NCI-H2196 (cell line): ENCODE measurements around the gene CBLL1.
A peak's percentile ranks its signal among the peaks of the same experiment; 100 is the strongest.

Source experiments
- DNase-seq: peaks from one replicate; lab custom pipeline; 2025; ENCODE audit not compliant: unreplicated experiment; lab: John Stamatoyannopoulos, UW

Gene CBLL1

DNA sequence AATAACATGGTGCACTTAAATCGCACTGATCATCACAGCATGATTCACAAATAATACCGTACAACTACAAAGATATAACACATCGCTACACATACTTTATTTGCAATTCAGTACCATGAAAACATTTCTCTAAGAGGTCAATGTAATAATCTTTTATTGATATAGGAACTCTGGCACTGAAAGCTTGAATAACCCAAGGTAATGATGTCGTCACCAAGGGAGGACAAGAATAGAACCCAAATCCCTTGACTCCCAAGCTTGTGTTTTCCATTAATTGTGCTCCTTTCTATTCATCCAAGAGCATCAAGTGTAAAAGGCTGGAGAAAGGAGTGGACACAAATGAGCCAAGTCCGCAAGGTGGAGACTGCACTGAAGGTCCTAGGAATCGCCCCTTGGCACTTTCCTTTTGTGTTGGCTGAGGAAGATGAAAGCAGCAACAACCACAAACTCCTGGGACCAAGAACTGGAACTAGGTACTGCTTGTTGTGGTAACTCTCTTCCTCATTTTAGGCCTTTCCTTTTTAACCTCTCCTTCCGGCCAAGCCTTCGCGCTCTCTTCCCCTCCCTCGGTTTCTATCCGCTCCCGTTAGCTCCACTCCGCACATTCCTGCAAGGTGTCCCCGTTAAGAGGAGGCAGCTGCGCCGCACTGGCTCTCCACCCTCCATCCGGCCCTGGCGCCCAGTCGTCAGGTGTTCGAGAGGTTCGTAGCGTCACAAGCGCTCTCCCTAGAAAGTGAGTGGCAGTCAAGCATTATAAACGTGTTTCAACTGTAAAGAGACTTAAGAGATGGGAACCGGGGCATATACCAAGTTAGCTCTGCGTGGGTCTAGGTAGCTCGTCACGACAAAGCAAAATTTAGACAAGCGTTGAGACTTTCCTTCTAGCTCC, 1.0 kb upstream of the CBLL1 start:
- DNase-seq = peak; percentile 86

DNA sequence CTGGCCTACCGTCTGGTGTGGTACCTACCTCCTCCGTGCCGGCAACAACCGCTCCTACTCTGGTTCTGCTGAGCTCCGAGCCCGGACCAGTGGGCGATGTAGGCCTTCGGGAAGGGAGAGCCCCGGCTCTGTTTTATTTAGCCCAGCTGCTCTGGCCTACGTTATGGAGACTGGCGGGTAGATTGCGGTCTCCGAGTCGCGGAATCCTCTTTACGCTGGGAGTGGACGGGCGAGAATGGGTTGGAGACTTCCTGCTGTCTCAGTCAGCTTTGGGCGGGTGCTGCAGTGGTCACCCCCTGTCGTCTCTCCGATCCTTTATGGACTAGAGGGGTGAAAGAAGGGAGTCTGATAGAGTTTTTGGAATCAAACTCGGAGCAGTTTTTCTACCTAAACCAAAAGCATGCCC, 406 bp downstream of the CBLL1 start:
- peak; percentile 49 for DNase-seq

DNA sequence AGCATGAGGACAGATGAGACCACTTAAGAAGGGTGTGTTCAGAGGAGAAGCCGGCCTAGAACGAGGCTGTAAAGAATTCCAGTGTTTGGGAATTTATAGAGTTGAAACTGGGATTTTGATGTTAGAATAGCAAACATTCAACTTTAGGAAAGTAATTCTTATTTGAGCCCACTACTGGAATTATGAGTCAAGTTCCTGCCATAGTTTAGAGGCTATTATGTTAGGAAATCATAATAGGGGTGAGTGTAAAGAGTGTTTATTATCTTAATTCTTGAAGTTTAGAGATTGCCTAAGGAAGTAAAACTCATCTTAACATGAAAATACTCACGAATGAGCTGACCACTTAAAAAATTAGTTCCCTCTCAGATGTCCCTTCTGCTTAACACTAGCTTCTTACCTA, 2.1 kb downstream of the CBLL1 start:
- no peak for DNase-seq

DNA sequence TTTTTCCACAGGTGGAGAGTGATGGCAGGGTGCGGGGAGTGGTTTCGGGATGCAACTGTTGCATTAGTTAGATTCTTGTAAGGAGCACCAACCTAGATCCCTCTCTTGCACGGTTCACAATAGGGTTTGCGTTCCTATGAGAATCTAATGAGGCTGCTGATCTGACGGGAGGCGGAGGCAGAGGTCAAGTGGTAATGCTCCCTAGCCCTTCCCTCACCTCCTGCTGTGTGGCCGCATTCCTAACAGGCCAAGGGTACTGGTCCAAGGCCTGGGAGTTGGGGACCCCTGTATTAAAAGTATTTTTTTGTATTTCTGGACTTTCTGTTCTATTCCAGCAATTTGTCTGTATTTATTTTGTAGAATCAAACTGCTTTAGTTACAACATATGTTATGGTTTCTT, 7.2 kb downstream of the CBLL1 start:
- no peak for DNase-seq

DNA sequence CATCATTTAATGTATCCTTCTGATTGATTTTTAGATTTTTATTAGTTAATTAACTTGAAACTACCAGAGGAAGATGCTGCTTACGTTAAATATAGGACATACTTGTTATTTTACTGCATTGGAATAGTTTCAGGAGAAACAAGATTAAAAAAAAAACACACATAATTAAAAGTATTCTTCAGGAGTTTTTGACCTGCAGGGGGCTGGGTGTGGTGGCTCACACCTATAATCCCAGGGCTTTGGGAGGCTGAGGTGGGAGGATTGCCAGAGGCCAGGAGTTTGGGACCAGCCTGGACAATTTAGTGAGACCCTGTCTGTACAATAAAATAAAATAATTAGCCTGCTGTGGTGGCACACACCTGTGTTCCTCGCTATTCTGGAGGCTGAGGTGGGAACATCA, 10.7 kb downstream of the CBLL1 start:
- DNase-seq = no peak

DNA sequence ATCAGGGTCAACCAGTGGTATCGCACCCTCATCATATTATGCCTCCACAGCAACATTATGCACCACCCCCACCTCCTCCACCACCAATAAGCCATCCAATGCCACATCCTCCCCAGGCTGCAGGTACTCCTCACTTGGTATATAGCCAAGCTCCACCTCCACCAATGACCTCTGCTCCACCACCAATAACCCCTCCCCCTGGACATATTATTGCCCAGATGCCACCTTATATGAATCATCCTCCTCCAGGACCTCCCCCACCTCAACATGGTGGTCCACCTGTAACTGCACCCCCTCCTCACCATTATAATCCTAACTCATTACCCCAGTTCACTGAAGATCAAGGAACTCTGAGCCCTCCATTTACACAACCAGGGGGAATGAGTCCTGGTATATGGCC, 14.7 kb downstream of the CBLL1 start:
- DNase-seq = no peak

DNA sequence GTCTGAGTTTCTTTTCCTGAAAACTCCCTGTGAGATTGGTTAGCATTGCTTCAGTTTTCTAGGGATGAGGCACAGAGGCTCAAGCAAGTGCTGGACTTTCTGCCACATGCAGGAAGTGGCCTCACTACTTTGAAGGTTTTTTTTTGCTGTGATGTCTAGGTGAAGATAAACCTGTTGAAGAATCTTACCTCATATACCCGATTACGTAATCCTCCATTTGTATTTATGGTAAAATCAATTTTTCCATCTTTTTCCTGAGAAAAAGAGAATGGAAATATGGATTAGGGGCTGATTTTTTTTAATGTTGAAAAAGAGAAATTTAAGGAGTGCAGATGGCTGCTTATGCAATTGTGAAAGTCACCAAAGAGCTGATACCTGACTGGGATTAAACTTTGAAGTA, 23.4 kb downstream of the CBLL1 start:
- no peak for DNase-seq

DNA sequence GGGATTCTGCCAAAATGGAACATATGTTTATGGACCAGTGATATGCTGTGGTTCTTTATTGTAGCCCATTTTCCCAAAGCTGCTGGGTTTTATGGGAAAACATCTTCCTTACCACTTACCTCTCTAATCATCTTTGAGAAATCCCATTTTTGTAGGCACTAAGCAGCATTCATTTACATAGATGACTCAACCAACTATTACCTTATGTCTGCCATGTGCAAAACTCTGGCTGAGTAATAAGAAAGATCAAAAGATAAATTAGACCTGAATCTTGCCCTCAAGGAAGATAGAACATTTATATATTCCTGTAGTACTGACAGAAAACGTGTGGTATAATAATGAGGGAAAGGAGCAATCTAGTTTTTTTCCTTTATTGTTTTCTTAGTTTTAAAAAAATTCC, 24.3 kb downstream of the CBLL1 start:
- DNase-seq = no peak

DNA sequence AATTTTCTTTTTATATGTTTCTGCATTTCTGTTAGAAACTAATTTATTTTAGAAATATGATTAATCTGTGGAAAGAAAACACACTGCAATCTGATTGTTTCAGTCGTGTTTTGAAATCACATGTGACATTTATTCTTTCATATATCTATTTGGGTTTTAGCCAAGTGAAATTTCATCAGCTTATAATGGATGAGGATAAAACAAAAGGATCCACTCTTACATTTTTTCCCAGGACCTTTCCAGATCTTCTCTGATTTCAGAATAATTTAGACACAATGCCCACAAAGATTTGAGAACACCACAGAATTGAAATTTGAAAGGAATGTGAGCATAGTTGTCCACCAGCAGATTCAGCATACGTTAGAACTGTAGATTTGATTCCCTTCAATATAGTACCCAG, 29.1 kb downstream of the CBLL1 start:
- DNase-seq = no peak

DNA sequence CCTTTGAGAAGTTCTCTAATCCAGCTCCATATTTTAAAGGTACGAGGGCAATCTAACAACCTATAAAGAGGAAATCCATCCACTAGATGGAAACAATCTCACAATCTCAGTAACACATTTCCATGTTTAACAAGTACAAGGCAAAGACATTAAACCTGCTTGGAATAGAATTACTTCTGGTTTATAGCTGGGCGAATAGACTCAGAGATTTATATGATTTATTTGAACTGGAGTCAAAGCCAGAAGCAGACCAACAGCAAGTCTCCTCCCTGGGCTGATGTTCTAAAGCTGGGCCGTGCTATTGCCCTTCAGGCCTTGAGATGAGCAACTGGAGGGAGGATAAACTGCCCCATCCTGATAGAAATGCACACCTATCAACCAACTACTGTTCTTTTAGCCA, 33.8 kb downstream of the CBLL1 start:
- no peak for DNase-seq

DNA sequence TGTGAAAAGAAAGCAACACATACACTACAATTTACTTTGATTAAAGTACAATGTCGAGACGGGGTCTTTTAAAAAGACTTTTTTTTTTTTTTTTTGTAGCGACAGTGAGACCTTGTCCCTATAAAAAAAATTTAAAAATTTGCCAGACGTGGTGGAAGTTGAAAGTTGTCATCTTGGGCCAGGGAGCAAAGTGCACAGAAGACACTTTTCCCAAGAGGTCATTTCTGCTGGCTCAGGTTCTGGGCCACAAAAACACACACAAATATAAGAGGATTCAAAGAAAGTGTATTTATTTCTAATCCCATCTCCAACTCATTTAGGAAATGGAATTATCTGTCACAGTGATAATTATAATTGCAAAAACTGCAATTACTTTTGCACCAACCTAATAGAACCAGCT, 34.3 kb downstream of the CBLL1 start:
- DNase-seq = no peak

DNA sequence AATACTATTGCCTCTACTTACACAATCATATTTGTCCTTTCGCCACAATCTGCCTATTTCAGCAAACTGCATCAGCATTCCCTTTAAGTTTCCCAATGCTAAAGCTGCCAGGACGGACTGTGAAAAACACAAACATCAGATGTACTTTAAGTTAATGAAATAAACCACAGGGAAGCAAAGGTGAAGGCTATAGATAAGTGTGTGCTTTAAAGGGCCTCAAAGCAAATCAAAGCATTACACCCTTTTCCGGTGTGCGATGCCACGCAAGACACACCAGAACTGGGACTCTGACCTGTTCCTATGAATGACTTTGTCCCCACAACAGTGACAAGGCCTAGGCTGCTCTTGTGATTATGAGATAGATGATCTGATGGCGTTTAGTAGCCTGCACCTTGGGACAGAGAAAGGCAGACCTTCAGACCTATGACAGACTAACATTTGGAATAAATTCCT, 35.7 kb downstream of the CBLL1 start:
- no peak for DNase-seq

DNA sequence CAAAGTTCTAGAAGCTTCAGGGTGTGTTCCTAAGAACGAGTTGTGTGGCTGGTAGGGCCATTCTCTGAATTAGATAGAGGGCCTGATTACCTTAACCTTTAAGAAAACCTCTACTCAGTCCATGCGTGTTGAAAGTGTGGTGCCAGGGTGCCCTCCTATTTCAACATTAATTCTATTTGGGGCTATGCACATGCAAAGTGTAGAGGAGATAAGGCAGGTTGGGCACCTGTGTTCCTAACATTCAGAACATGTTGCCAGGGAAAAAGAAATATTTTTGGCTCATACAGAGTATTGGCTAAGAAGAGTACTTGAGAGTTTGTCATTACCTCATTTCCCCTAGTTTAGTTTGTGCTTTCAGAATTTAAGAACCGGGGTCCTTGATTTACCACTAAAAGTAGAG, 38.4 kb downstream of the CBLL1 start:
- no peak for DNase-seq

DNA sequence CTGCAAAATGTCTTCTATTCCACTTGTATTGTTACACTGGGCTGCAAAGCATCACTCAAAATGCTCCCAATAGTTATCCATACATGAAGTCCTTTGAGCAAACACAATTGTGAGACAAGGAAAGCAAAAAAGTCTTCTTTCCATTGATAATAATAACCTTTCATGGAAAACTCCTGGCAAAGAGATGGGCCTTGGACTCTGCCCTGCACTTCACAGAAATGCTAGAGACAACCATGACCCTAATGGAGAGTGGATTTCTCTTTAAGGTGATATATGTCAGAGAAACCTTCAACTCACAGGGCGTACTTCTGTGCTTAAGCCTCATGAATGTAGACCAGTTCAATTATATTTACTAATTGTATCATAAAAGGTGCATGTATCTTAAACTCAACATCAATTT, 39.7 kb downstream of the CBLL1 start:
- no peak for DNase-seq

DNA sequence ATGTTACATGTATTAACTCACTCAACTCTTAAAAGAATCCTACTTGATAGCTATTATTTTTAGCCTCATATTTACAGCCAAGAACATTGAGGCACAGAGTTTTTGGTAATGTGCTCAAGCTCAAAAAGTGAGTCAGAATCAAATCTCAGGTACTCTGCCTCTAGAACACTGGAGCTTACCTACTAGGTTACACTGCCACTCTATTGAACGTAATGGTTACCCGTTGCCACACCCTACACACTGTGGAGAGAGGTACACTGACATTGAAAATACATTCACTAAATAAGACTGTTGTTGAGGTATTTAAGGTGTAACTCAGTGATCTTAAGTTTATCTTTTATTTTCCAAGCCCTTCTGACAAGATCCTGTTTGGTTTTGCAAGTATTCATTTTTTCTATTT, 41.2 kb downstream of the CBLL1 start:
- DNase-seq = no peak

DNA sequence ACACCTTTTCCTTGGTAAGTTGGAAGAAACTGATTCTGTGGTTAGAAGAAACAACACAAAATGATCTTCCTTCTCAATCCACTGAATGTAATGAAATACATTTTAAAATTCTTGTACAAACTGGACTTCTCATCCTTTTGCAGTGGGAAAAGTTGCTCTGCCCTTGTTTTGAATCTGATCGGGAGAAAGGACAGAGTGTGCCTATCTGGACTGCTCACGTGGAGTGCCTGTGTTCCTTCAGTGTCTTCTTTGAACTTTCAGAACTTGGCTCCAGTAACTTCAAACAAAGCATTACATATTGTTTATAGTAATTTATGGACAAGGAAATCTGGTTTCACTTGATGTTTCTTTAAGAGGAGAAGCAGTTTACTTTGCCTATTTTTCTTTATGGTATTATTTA, 42.0 kb downstream of the CBLL1 start:
- no peak for DNase-seq

DNA sequence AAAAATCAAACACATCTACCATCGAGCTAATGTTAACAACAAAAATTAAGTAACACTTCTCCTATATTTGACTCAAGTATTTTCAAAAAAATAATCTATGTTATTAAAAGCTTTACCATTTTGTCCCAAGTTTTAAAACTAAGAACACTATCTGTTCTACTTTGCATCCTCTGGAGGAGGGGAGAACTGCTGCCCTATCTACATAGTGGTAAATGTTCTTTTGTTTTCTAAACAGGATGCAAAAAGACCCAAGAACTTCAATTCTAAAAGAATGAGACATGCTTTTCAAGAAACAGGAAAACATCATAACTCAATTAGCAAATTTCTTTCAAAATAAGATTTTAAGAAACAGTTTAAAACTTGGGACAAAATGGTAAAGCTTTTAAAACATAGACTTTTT, 44.3 kb downstream of the CBLL1 start:
- DNase-seq = no peak

DNA sequence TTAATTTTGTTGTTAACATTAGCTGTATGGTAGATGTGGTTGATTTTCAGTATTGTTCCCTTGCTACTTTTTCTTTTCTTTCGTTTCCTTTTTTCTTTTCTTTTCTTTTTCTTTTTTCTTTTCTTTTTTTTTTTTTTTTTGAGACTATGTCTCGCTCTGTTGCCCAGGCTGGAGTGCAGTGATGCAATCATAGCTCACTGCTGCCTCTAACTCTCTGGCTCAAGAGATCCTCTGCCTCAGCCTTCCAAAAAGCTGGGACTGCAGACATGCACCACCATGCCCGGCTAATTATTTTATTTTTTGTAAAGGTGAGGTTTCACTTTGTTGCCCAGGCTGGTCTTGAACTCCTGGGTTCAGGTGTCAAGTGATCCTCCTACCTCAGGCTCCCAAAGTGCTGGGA, 44.7 kb downstream of the CBLL1 start:
- DNase-seq = no peak

DNA sequence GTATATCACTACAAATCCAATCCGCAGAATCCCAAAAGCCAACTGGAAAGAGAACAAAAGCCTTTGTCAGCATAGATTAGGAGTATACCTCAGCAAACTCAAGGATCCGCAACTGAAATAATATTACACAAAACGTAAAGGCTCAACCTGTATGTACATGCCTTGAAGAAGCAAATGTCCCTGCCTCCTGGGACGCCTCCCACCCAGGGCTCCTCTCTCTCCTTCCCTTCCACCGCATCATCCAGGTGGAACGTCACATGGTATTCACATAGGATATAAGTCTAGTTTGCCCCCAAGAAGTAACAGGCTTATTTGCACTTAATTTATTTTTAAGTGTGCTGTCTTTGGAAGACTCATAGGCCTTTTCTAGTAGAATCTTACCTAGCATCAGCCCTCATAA, 45.7 kb downstream of the CBLL1 start:
- no peak for DNase-seq

DNA sequence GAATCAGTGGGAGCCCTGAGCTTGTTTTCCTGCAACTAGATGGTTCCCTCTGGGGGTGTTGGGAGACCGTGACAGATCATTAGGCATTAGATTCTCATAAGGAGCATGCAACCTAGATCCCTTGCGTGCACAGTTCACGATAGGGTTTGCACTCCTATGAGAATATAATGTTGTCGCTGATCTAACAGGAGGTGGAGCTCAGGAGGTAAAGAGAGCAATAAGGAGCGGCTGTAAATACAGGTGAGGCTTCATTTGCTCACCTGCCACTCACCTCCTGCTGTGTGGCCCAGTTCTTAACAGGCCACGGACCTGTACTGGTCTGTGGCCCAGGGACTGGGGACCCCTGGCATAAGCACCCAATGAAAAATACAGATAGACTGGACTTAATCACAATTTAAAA, 48.4 kb downstream of the CBLL1 start:
- no peak for DNase-seq

DNA sequence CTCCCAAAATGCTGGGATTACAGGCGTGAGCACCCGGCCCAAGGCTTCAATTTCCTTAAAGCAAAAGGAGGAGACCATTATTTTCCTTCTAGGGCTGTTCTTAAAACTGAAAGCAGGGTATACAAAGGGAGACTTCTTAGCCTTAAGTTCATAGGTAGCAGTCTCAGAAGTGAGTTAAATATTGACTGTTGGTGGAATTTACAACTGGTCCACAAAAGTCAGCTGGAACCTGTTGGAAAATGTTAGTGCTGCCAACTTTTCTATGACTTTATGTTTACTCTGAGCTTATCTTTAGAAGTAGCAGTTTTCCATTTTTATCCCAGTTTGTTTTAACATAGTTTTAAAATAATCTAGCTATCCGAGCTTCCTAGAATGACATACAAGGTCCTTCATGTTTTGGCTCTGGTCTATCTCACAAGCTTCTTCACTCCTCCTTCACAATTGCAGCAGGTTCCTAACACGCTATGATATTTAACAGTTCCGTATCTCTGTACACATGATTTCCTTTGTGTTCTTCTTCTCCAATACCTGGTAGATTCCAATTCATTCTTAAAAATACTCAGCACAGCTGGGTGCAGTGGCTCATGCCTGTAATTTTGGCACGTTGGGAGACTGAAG, 55.8 kb downstream of the CBLL1 start:
- DNase-seq = no peak

DNA sequence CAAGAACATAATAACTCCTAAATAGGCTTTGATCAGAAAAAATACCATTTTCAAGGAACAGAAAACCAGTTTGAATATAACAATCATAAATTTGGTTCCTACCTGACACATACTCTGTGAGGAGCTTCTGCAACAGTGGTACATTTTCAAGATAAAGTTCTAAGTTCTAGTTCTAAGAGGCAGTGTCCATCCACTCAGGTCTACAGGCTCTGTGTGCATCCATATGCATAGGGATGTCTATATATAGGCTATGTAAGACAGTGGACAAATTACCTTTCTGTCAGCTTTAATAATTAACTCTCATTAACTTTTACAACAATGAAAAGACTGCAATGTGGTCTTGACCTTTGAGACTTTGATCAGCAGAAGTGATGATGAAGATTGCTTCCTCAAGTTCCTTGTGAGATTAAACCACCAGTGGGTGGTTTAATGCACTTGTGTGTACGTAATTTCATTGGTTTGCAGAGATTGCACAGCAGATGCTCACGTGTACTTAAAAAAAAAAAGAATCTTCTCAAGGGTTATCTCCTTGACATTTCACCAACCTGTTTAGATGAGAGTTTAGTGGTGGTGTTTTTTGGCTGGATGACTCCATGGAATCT, 59.2 kb downstream of the CBLL1 start, which contains the start of gene SLC26A3:
Gene SLC26A3 (minus strand): TSS at position 215 of the 602 bp plus-strand sequence. CDS start 8,714 bp downstream, outside the sequence.
- DNase-seq = no peak
